Sigmoid colon (tissue), 7 donors: ENCODE measurements around the gene BCCIP. TPM values are rescaled to one million over a fixed set of nuclear protein-coding genes. Genes with fewer than 3 reads are reported as not detected.
A peak's percentile ranks its signal among the peaks of the same experiment; 100 is the strongest.

ENCODE experiments used
- DNase-seq: peaks from one replicate; pipeline ENCODE4 v3.0.0-alpha.2; 2019
- H3K27ac ChIP-seq, 4 donors: fragments of 200-600 bp; sonication (generic); one replicate each; pipeline ENCODE4 v1.5.1; 2016 to 2019; ENCODE audit warnings: mild to moderate bottlenecking in 1 of 4
- H3K27me3 ChIP-seq, 3 donors: fragments of 200-600 bp; sonication (generic); one replicate each; pipeline ENCODE4 v1.5.1; 2019; ENCODE audit warnings: mild to moderate bottlenecking in 1 of 3
- H3K36me3 ChIP-seq, 4 donors: fragments of 200-600 bp; sonication (generic); one replicate each; pipeline ENCODE4 v1.5.1; 2016 to 2019
- H3K4me1 ChIP-seq, 4 donors: fragments of 200-600 bp; sonication (generic); one replicate each; pipeline ENCODE4 v1.5.1; 2017 to 2019
- H3K4me3 ChIP-seq, 4 donors: fragments of 200-600 bp; sonication (generic); one replicate each; pipeline ENCODE4 v1.5.1; 2017 to 2019; ENCODE audit warnings: mild to moderate bottlenecking in 2 of 4, moderate library complexity in 1 of 4
- H3K9me3 ChIP-seq, 4 donors: fragments of 200-600 bp in 3 of 4; sonication (generic) in 3 of 4; one replicate each; pipeline versions ENCODE4 v1.5.1 to v1.6.1; 2013 to 2019
- CTCF ChIP-seq, 4 experiments: fragments of 450-650 bp in 3 of 4; fragments of 200-600 bp in 1 of 4; IDR thresholded peaks; one replicate each; pipeline ENCODE4 v1.5.1; 2016 to 2019; ENCODE audit warnings: antibody characterized with exemption in 4 of 4, mild to moderate bottlenecking in 3 of 4, moderate library complexity in 2 of 4
- EP300 ChIP-seq, 4 donors: sonication (generic); formaldehyde crosslinking; IDR thresholded peaks; one replicate each; pipeline ENCODE4 v1.6.1; 2017; ENCODE audit warnings: antibody characterized with exemption in 4 of 4
- POLR2A ChIP-seq, 2 donors: fragments of 450-650 bp; IDR thresholded peaks; one replicate each; pipeline ENCODE4 v1.6.1; 2016; ENCODE audit warnings: antibody characterized with exemption in 2 of 2, mild to moderate bottlenecking in 2 of 2, moderate library complexity in 2 of 2
- POLR2AphosphoS5 ChIP-seq, 4 donors: sonication (generic); formaldehyde crosslinking; IDR thresholded peaks; one replicate each; pipeline ENCODE4 v1.6.1; 2017; ENCODE audit warnings: antibody characterized with exemption in 4 of 4
- WGBS, 2 donors: extraction: QIAGEN DNeasy Blood & Tissue Kit; methylation state at CpG; one replicate each; pipeline ENCODE4 v1.1.7; 2013; 5-methylcytosine and 5-hydroxymethylcytosine counted together
- intact Hi-C: fragments of 100-400 bp; cut with DNase I; formaldehyde crosslinking; loops from one replicate; pipeline ENCODE4 v1.15.1; 2023
- polyA plus RNA-seq, 3 donors: library from polyadenylated mRNA; stranded (reverse); fragments of 200-250 nt; gene quantifications; one replicate each; pipeline ENCODE4 v1.2.3, GENCODE V29; 2013
- total RNA-seq, 4 donors: library from RNA; depleted of rRNA; stranded (reverse); fragments of >200 nt; gene quantifications; one replicate each; pipeline ENCODE4 v1.1.0, GENCODE V29; 2016
- donor health status: healthy with polysubstance abuse.
- donor health status: Bipolar disorder and iron deficiency.
- donor health status: healthy.

Gene BCCIP
- total and polyA plus RNA-seq, 7 donors, result 37.7 to 61.4 (median 49.9) TPM

GRCh38 chr10:125824736-125825135 lies 1.4 kb downstream of the BCCIP start:
- Histone ChIP-seq H3K4me1 (peaks cover 0 to 37% (median 31%) of the 10 kb centered on the region in 4 donors), H3K4me3 (peak overlapping the region in 2 of 4 donors; percentile 93), H3K27ac (no peak overlapping the region), H3K9me3 (no peaks in the 10 kb centered on the region), H3K36me3 (peaks cover 6 to 36% (median 17%) of the 10 kb centered on the region in 4 donors), H3K27me3 (no peaks in the 10 kb centered on the region)
- intact Hi-C loops, result loop anchor here (5.0 to 10.0 kb wide), 3 partner anchors 102 to 1020 kb away; partner anchors contain the start of gene ABRAXAS2
- TF ChIP-seq EP300 (IDR thresholded peaks at IDR 0.05), result no peak
- TF ChIP-seq CTCF (IDR thresholded peaks at IDR 0.05), result no peak
- TF ChIP-seq POLR2AphosphoS5 (IDR thresholded peaks at IDR 0.05), result no peak
- no peak for TF ChIP-seq POLR2A (IDR thresholded peaks at IDR 0.05)
- WGBS, 2 donors, result 76 to 84% methylated on average over 1 of the region's 1 CpG
- DNase-seq, result no peak

GRCh38 chr10:125827133-125827532 lies 3.8 kb downstream of the BCCIP start:
- 85 to 86% methylated on average over 2 of the region's 2 CpGs for WGBS, 2 donors
- no peak overlapping the region for H3K4me3 ChIP-seq
- no peaks in the 10 kb centered on the region for H3K9me3 ChIP-seq
- DNase-seq, result no peak
- peaks cover 0 to 29% (median 26%) of the 10 kb centered on the region in 4 donors for H3K4me1 ChIP-seq
- intact Hi-C loops, result loop anchor here (10.0 kb wide), 2 partner anchors 672 to 1022 kb away; partner anchors contain the start of gene ABRAXAS2
- no peaks in the 10 kb centered on the region for H3K27me3 ChIP-seq
- no peak overlapping the region for H3K27ac ChIP-seq
- H3K36me3 ChIP-seq, result peaks cover 17 to 60% (median 32%) of the 10 kb centered on the region in 4 donors
- no peak for TF ChIP-seq POLR2A (IDR thresholded peaks at IDR 0.05)
- TF ChIP-seq POLR2AphosphoS5 (IDR thresholded peaks at IDR 0.05), result no peak
- no peak for TF ChIP-seq CTCF (IDR thresholded peaks at IDR 0.05)
- no peak for TF ChIP-seq EP300 (IDR thresholded peaks at IDR 0.05)

- peaks cover 0 to 24% (median 22%) of the 10 kb centered on the region in 4 donors for H3K4me1 ChIP-seq
- H3K4me3 ChIP-seq, result no peak overlapping the region
- intact Hi-C loops, result loop anchor here (10.0 kb wide), 2 partner anchors 674 to 1024 kb away; partner anchors contain the start of gene ABRAXAS2
- WGBS, 2 donors, result 79 to 88% methylated on average over 5 of the region's 5 CpGs
- peaks cover 24 to 72% (median 39%) of the 10 kb centered on the region in 4 donors for H3K36me3 ChIP-seq
- no peak overlapping the region for H3K27ac ChIP-seq
- H3K27me3 ChIP-seq, result no peaks in the 10 kb centered on the region
- TF ChIP-seq POLR2A (IDR thresholded peaks at IDR 0.05) (no peak), POLR2AphosphoS5 (IDR thresholded peaks at IDR 0.05) (no peak), CTCF (IDR thresholded peaks at IDR 0.05) (no peak), EP300 (IDR thresholded peaks at IDR 0.05) (no peak)
- DNase-seq, result no peak
- H3K9me3 ChIP-seq, result no peaks in the 10 kb centered on the region
These were observed 5.0 kb downstream of the BCCIP start for GRCh38 chr10:125828311-125828710.

- Histone ChIP-seq H3K27me3 (no peaks in the 10 kb centered on the region), H3K9me3 (no peaks in the 10 kb centered on the region), H3K27ac (no peak overlapping the region), H3K36me3 (peaks cover 26 to 100% (median 78%) of the 10 kb centered on the region in 4 donors), H3K4me1 (no peaks in the 10 kb centered on the region), H3K4me3 (no peak overlapping the region)
- TF ChIP-seq CTCF (IDR thresholded peaks at IDR 0.05) (no peak), EP300 (IDR thresholded peaks at IDR 0.05) (no peak), POLR2AphosphoS5 (IDR thresholded peaks at IDR 0.05) (no peak), POLR2A (IDR thresholded peaks at IDR 0.05) (no peak)
- WGBS, 2 donors, result 68 to 87% methylated on average over 2 of the region's 2 CpGs
- no peak for DNase-seq
- intact Hi-C loops, result no loop called here
These were observed 13.4 kb downstream of the BCCIP start for GRCh38 chr10:125836746-125837145.
